Pons (tissue), 1 donor: ENCODE measurements around the gene TRPM3.

Experiments
- DNase-seq: peaks from one replicate; pipeline ENCODE4 v3.0.0-alpha.2; 2016; ENCODE audit warnings: low spot score

The TRPM3 gene

GRCh38 chr9:71097671-71098070, 23.8 kb downstream of the TRPM3 start:
- DNase-seq = no peak

- peak; percentile 35 for DNase-seq
Observed at GRCh38 chr9:71096421-71097108, 24.9 kb downstream of the TRPM3 start.

GRCh38 chr9:71094708-71095251, 26.6 kb downstream of the TRPM3 start:
- no peak for DNase-seq

- no peak for DNase-seq
Observed at GRCh38 chr9:71090896-71091295, 30.5 kb downstream of the TRPM3 start.

GRCh38 chr9:71079451-71079850, 42.0 kb downstream of the TRPM3 start:
- no peak for DNase-seq

GRCh38 chr9:71076096-71076495, 45.3 kb downstream of the TRPM3 start:
- DNase-seq = no peak

- no peak for DNase-seq
Observed at GRCh38 chr9:71073494-71073893, 47.9 kb downstream of the TRPM3 start.

GRCh38 chr9:71072587-71072986, 48.8 kb downstream of the TRPM3 start:
- DNase-seq = no peak

- no peak for DNase-seq
Observed at GRCh38 chr9:71071633-71072032, 49.8 kb downstream of the TRPM3 start.

- no peak for DNase-seq
Observed at GRCh38 chr9:71058660-71059059, 62.8 kb downstream of the TRPM3 start.

- no peak for DNase-seq
Observed at GRCh38 chr9:71052287-71052686, 69.1 kb downstream of the TRPM3 start.

- no peak for DNase-seq
Observed at GRCh38 chr9:71048280-71048679, 73.1 kb downstream of the TRPM3 start.

- no peak for DNase-seq
Observed at GRCh38 chr9:71042448-71042990, 78.9 kb downstream of the TRPM3 start.

- DNase-seq = no peak
Observed at GRCh38 chr9:71037521-71037920, 83.9 kb downstream of the TRPM3 start.

GRCh38 chr9:71036501-71036900, 84.9 kb downstream of the TRPM3 start:
- DNase-seq = peak; percentile 83

GRCh38 chr9:71032779-71033178, 88.6 kb downstream of the TRPM3 start:
- DNase-seq = no peak

- DNase-seq = no peak
Observed at GRCh38 chr9:71025728-71026127, 95.7 kb downstream of the TRPM3 start.

GRCh38 chr9:71025201-71025600, 96.2 kb downstream of the TRPM3 start:
- DNase-seq = no peak

GRCh38 chr9:71010258-71010657, 111.2 kb downstream of the TRPM3 start:
- no peak for DNase-seq

GRCh38 chr9:71005456-71005855, 116.0 kb downstream of the TRPM3 start:
- DNase-seq = no peak

GRCh38 chr9:71004196-71004595, 117.2 kb downstream of the TRPM3 start:
- DNase-seq = no peak

GRCh38 chr9:71003346-71003745, 118.1 kb downstream of the TRPM3 start:
- DNase-seq = no peak

GRCh38 chr9:71001780-71002386, 119.5 kb downstream of the TRPM3 start:
- no peak for DNase-seq
